HCT116 (cell line): ENCODE results near the gene PIAS4.

ENCODE experiments used
- CEBPB ChIP-seq: IDR thresholded peaks from 2 replicates; pipeline ENCODE4 v1.6.1; 2012; ENCODE audit warnings: low read depth
- CTCF ChIP-seq, 3 experiments: fragments of 200-600 bp in 1 of 3; sonication (generic) in 1 of 3; IDR thresholded peaks in 2 of 3; conservative IDR thresholded peaks in 1 of 3; 2 replicates each; pipeline ENCODE4 v1.5.1; 2012 to 2017; ENCODE audit warnings: low read depth in 2 of 3, low read length in 2 of 3, antibody characterized with exemption in 1 of 3, borderline replicate concordance in 1 of 3, control low read depth in 1 of 3, mild to moderate bottlenecking in 1 of 3, mixed read lengths in 1 of 3, mixed run types in 1 of 3, moderate library complexity in 1 of 3; ENCODE audit not compliant: insufficient read depth in 1 of 3
- EGR1 ChIP-seq: IDR thresholded peaks from 2 replicates; pipeline ENCODE4 v1.6.1; 2012; ENCODE audit warnings: low read depth
- EZH2 ChIP-seq: fragments of 200-600 bp; sonication (generic); IDR thresholded peaks from 2 replicates; pipeline ENCODE4 v1.6.1; 2017; ENCODE audit warnings: antibody characterized with exemption, mixed run types
- POLR2A ChIP-seq: IDR thresholded peaks from 2 replicates; pipeline ENCODE4 v1.7.0; 2011; ENCODE audit warnings: borderline replicate concordance; ENCODE audit not compliant: insufficient read depth, insufficient read length; ENCODE audit errors: extremely low read depth
- POLR2AphosphoS5 ChIP-seq: IDR thresholded peaks from 2 replicates; pipeline ENCODE4 v1.6.1; 2011; ENCODE audit warnings: mild to moderate bottlenecking, low read depth, low read length, moderate library complexity
- RAD21 ChIP-seq: IDR thresholded peaks from 2 replicates; pipeline ENCODE4 v1.6.1; 2012; ENCODE audit warnings: low read depth, mild to moderate bottlenecking
- SP1 ChIP-seq: IDR thresholded peaks from 2 replicates; pipeline ENCODE4 v1.6.1; 2012; ENCODE audit warnings: low read depth
- YY1 ChIP-seq: IDR thresholded peaks from 2 replicates; pipeline ENCODE4 v1.6.1; 2011; ENCODE audit warnings: low read length, low read depth, moderate library complexity, mild to moderate bottlenecking; ENCODE audit not compliant: insufficient replicate concordance; ENCODE audit errors: extremely low read depth
- ZNF274 ChIP-seq: fragments of 200-500 bp; sonication (Bioruptor generic); IDR thresholded peaks from 2 replicates; pipeline ENCODE4 v1.6.1; 2014; ENCODE audit warnings: mild to moderate bottlenecking, low read depth, low read length, inconsistent platforms
- TF ChIP-seq, protein P1 (sequence below): IDR thresholded peaks from 2 replicates; pipeline ENCODE4 v1.6.1; 2012
- TF ChIP-seq, protein P2 (sequence below): IDR thresholded peaks from 2 replicates; pipeline ENCODE4 v1.6.1; 2011; ENCODE audit warnings: mild to moderate bottlenecking, low read length, moderate library complexity; ENCODE audit not compliant: insufficient replicate concordance; ENCODE audit errors: extremely low read depth

DNA sequence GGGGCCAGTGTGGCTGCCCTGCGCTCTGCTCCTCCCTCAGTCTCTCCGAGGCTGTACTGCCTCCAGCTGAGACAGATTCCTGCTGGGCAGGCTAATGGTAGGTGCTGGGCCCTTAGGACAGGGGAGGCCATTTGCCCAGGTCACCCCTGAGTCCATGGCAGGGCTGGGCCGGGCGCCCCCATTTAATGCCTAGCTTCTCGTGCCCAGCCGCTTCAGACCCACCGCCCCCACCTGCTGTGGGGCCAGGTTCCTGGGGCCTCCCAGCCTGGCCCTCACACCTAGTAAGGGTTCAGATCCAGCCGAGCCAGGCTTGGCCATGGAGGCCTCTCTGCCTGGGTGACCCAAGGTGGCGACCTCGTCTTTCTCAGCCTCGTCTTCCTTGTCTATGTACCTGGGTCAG, 17.8 kb downstream of the PIAS4 start:
- no peak for TF ChIP-seq CTCF (IDR thresholded peaks at IDR 0.05 in 2 of 3, conservative IDR thresholded peaks at IDR 0.05 in 1 of 3; ENCODE audit: borderline replicate concordance in 1 of 3, insufficient read depth in 1 of 3, low read depth in 2 of 3, low read length in 2 of 3)
- no peak for TF ChIP-seq POLR2A
- TF ChIP-seq CEBPB, result no peak
- no peak for TF ChIP-seq POLR2AphosphoS5
- TF ChIP-seq, protein P1, sequence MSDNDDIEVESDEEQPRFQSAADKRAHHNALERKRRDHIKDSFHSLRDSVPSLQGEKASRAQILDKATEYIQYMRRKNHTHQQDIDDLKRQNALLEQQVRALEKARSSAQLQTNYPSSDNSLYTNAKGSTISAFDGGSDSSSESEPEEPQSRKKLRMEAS, result no peak
- no peak for TF ChIP-seq SP1
- TF ChIP-seq EZH2, result no peak
- no peak for TF ChIP-seq ZNF274
- TF ChIP-seq RAD21, result no peak
- TF ChIP-seq EGR1, result no peak
- no peak for TF ChIP-seq YY1
- TF ChIP-seq, protein P2, sequence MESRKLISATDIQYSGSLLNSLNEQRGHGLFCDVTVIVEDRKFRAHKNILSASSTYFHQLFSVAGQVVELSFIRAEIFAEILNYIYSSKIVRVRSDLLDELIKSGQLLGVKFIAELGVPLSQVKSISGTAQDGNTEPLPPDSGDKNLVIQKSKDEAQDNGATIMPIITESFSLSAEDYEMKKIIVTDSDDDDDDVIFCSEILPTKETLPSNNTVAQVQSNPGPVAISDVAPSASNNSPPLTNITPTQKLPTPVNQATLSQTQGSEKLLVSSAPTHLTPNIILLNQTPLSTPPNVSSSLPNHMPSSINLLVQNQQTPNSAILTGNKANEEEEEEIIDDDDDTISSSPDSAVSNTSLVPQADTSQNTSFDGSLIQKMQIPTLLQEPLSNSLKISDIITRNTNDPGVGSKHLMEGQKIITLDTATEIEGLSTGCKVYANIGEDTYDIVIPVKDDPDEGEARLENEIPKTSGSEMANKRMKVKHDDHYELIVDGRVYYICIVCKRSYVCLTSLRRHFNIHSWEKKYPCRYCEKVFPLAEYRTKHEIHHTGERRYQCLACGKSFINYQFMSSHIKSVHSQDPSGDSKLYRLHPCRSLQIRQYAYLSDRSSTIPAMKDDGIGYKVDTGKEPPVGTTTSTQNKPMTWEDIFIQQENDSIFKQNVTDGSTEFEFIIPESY, result no peak
